HG02798 (cell line): Measurements from ENCODE around the gene SLC26A6.
A peak's percentile ranks its signal among the peaks of the same experiment; 100 is the strongest.

ENCODE experiments used
- ATAC-seq: cut with Tn5 transposase; IDR thresholded peaks from one replicate; pipeline ENCODE4 v1.9.1; 2021; ENCODE audit warnings: mild to moderate bottlenecking; ENCODE audit not compliant: unreplicated experiment, poor library complexity

The SLC26A6 gene

DNA sequence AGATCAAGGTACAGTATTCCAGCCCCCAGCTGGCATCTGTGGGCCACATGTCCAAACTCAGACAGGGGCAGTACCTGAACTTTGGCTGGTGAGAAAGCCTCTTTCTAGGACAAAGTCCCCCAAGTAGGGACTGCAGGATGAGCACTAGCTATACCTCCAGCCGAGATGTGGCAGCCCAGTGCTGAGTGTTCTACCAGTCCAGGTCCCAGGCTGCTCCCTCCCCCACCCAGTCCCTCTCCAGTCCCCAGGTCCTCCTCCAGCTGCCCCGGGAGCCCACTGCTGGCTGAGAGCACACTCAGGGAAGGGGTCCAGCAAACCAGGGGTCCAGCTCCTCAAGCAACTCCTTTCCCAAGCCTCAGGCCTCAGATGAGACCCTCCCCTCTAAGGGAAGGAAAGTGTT is 1.5 kb downstream of the SLC26A6 start:
- ATAC-seq, result no peak

DNA sequence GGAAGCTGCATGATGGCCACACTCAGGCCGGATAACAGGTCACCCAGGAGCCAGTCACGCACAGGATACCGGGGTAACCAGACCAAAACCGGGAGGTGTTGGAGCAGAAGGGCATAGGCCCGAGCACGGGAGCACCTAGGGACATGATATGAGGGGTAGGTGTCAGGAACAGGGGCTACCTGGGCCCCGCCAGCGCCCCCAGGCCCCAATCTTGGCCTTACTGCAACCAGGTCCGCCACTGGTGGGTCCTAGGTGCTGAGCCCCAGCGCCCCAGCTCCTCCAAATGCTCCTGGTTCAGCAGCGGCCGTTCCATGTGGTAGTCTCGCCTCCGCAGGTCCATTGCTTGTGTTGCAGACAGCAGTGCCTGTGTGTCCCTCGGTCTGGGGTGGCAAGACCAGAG is 2.0 kb downstream of the SLC26A6 start:
- no peak for ATAC-seq

DNA sequence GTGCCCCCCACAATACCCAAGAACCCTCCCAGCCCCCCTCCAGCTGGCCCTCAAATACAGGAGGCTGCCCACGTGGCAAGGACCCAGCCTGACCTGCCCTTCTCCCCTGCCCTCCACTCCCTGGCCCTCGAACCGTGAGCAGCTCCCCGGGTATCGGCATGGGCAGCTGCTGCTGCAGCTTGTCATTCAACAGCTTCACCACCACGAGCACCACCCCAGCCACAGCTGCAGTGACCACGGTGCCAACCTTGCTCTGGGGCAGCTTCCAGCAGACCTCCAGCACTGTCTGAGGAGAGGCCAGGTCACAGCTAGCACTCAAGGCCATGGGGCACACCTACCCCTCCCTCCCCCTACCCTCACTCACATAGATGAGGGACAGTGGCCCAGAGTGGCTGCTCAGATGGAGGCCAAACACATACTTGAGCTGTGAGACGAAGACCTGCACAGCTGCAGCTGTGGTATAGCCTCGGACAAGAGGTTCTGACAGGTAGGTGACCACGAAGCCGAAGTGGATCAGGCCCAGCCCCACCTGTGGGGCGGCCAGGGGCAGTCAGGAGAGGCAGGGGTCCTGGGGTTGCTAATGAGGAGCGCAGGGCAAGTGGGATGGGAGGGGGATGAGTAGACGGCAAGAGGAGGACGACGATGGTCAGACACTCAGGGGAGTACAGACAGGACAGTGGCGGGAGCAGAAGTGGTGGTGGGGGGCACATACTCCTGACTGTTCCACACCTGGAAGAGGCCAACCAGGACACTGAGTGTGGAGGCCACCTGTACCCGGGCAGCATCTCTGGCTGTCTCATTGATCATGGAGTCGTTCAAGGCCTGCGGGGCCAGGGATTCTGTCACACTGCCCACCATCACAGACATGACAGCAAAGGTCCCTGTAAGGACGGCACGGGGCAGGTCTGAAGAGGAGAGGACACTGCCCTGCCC is 3.5 kb downstream of the SLC26A6 start:
- no peak for ATAC-seq

DNA sequence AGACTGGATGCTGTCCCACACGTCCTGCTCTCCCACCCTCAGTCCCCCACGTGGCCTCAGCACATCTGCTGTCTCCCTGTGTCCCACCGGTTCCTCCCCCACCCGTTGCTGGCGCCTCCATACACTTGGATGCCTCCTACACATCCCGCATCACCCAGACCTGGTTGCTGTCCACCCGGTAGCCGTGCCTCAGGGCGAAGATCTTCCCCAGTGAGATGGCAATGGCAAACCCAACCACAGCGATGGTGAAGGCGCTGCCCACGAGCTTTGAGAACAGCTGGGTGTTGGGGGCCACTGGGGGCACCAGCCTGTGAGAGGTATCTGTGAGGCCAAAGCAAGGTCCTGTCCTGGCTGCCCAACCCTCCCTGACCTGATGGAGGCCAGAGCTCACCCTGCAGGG is 4.4 kb downstream of the SLC26A6 start:
- ATAC-seq, result no peak

GRCh38 chr3:48630407-48630806 is 4.9 kb downstream of the SLC26A6 start:
- no peak for ATAC-seq

DNA sequence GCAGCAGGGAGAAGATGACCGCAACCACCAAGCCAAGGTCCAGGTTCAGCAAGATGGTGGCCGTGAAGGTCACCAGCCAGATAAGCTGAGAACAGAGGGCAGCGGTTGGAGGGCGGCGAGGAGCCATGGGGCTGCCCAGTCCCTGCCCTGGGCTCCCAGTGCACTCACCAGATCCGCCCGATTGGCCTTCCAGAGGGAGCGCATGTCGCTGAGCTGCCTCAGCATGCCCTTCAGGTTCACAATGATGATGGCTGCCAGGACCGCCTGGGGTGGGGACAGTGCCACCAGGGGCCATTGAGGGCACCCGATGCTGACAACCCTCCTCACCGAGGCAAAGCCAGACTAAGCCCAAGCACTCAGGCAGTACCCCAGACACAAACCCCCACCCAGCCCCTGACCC is 5.4 kb downstream of the SLC26A6 start:
- no peak for ATAC-seq

GRCh38 chr3:48628277-48629017 is 6.8 kb downstream of the SLC26A6 start:
- no peak for ATAC-seq

DNA sequence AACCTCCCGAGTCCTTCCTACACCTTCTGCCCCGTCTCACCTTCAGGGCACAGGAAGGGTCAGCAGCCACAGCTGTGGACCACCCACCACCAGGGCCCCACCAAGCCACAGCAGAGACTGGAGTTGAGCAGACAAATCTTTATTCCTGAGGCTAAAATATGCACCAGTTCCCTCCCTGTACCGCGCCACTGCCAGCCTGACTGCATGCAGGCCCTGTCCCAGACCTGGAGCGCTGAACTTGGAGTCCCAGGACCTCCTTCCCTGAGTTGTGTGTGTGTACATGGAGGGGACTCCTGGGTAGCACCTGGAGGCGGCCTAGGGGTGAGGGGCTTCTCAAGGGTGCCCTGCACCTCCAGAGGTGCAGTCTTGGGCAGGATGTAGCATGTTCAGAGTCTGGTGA is 9.7 kb downstream of the SLC26A6 start:
- ATAC-seq, result no peak

- ATAC-seq, result no peak
These were observed 10.5 kb downstream of the SLC26A6 start for GRCh38 chr3:48624767-48625166.

GRCh38 chr3:48623851-48624547 is 11.3 kb downstream of the SLC26A6 start:
- no peak for ATAC-seq

GRCh38 chr3:48621461-48621869 is 13.8 kb downstream of the SLC26A6 start, which contains the start of gene TMEM89:
TSS of gene TMEM89 (minus strand) at chr3:48621769. CDS start at chr3:48621756, 13 bp downstream.
- no peak for ATAC-seq

GRCh38 chr3:48619541-48620524 is 15.4 kb downstream of the SLC26A6 start:
- ATAC-seq, result no peak

DNA sequence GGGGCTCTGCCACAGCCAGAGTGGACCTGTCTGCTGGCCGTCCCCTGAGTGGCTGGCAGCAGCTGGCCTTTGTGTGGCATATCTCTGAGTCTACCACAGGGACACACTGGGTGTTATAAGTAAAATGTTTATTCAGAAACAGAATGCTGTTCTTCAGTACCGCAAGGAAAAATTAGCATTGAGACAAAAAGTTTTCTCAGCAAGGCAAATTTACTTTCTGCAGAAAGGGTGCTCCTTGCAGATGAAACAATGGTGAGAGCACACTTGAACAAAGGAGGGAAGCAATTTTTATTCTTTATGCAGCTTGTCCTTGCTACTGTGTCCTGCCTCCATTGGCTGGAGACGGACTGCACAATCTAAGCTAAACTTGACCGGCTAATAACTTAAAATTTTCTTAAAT is 17.7 kb downstream of the SLC26A6 start:
- ATAC-seq, result no peak

DNA sequence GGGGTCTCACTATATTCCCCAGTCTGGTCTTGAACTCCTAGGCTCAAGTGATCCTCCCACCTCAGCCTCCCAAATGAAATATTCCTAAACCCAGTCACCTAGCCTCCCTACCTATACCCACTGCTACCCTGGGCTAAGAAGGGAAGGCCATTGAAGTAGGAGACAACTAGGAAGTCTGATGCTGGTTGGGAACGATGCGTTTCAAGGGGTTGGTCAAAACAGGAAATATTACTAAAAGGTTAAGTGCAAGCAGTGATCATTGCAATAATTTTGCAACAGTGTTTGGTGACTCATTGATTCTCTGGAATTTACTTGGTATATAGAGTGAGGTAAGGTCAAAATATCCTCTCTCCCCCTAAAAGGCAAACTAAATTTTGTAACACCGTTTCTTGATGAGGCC is 21.2 kb downstream of the SLC26A6 start:
- no peak for ATAC-seq

DNA sequence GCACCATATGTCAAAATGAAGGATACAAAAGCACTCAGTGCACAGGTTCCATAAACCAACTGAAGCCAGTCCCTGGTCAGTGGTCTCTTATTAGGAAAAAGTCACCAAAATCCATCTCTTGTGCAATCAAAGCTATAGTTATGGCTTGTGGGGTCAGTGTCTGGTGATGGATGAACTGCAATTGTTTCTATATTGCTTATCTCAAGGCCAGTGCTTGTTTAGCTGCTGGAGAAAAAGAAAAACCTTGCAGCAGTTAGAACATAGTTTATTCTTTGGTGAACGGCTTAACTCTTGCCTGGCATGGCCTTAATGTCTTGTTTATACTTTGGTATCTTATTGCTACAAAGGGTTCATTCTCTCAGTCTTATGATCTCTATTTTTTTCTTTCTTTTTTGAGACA is 23.0 kb downstream of the SLC26A6 start:
- ATAC-seq, result no peak

GRCh38 chr3:48609088-48610005 is 25.9 kb downstream of the SLC26A6 start, which contains the start of gene UQCRC1:
TSS of gene UQCRC1 (minus strand) at chr3:48609646. CDS start at chr3:48609620, 26 bp downstream.
- ATAC-seq, result peak; percentile 98

GRCh38 chr3:48607519-48607918 is 27.7 kb downstream of the SLC26A6 start:
- no peak for ATAC-seq

DNA sequence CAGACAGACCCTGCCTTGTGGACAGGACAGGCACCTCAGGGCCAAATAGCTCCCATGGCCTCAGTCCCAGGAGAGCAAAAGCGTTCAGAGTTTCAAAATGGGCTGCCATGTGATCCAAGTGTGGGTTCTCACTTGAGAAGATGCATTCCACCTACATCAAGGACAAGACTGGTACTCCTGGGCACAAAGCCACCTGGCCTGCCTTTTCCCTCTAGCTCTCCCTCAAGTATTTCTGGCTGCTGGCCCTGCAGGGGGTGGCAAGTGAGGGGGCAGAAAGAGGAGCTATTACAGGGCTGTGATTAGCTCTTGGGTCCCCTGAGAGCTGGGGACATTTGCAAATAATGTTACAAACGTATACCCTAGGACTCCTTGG is 33.7 kb downstream of the SLC26A6 start:
- ATAC-seq, result no peak
